Measurements from ENCODE around the gene TMEM225.

GRCh38 chr11:123851110-123851509, 34.4 kb downstream of the TMEM225 start:
- no peak for TF ChIP-seq POLR2AphosphoS5 (IDR thresholded peaks at IDR 0.05; ENCODE audit: low read depth, low read length)
- TF ChIP-seq SIN3A (IDR thresholded peaks at IDR 0.05; ENCODE audit: borderline replicate concordance, insufficient read depth, low read length): no peak
- no peak for TF ChIP-seq TAF1 (IDR thresholded peaks at IDR 0.05; ENCODE audit: borderline replicate concordance, insufficient read depth, low read length)
- no peak for TF ChIP-seq REST (IDR thresholded peaks at IDR 0.05; ENCODE audit: insufficient read depth in 1 of 2, low read depth in 2 of 2, low read length in 2 of 2)

Data from PFSK-1 (cell line).